Measurements from ENCODE around the gene ELMO3.

ELMO3 gene

DNA sequence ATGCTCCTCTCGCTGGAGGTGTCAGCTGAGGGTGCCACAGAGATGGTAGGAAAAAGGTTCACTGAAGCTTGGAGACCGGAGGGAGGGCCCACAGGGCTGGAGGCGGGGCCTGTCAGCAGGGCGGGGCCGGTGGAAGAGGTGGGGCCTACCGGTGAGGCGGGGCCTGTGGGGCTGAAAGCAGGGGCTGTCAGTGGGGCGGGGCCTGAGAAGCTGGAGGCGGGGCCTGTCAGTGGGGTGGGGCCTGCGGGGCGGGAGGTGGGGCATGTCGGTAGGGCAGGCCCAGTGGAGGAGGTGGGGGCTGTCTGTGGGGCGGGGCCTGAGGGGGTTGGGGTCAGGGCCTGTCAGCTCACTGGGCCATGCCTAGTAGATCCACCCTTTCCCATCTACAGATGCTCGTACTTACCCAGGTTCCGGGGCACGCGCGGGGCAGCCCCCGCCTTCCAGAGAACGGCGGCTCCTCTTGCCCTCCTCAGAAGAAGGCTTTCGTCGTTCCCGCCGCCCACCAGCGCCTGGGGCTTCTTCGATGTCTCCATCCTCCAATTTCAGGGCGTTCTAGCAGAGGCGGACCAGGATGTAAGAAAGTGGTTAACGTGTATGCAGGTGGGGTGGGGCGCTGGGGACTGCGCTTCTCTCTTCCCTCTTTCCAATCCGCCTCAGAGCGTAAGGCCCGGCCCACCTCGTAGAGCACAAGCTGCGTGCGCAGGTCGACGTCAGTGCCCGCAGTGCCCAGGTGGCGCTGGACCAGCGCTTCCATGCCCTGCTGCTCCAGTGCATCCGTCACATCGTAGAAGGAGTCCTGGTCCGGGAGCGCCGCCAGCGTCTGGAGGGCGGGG, 37.8 kb downstream of the ELMO3 start:
- peak overlapping the region; percentile 11 for H3K27ac ChIP-seq
- DNase-seq (ENCODE audit: low read depth, low spot score), result no peak

DNA sequence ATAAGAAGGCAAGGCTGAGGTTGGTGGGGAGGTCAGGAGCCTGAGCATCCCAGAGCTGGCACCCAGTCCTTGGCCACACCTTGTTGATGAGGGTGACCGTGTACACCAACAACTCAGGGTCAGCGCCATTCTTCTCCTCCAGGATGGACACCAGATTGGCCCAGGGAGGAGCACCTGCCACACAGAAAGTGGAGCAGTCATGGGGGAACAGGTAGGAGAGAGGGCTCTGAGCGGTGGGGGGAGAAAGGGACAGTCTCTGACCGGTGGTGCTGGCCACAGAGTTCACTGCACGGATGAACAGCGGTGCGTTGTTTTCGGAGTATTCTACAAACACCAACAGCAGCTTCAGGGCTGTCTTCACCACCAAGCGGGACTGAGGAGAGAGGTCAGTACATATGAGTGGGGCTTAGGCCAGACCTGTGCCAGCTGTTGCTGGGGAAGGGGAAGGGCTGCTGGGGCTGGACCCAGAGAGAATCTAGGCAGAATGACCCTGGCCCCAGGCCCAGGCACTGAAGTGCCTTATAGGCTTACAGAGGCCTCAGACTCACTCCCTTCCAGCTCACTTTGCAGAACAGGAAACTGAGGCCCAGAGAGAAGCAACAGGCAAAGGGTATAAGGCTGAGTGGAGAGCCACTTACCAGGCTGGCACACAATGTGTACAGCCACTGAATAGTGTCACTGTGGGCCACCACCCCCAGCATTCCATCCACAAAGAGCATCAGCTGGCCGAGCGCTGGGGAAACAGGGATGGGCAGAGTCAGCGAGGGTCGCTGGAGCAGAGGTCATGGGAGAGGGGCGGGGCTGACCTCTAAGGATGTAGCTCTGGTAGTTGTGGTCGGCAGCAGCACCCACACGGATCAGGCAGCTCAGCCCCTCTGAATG, 38.7 kb downstream of the ELMO3 start:
- no peak overlapping the region for H3K27ac ChIP-seq

GRCh38 chr16:67238278-67238575, 39.3 kb downstream of the ELMO3 start:
- no peak for DNase-seq (ENCODE audit: low read depth, low spot score)
- no peak overlapping the region for H3K27ac ChIP-seq

More for the DNA sequence above, 38.7 kb downstream of the ELMO3 start:
- DNase-seq (ENCODE audit: low read depth, low spot score), result no peak

DNA sequence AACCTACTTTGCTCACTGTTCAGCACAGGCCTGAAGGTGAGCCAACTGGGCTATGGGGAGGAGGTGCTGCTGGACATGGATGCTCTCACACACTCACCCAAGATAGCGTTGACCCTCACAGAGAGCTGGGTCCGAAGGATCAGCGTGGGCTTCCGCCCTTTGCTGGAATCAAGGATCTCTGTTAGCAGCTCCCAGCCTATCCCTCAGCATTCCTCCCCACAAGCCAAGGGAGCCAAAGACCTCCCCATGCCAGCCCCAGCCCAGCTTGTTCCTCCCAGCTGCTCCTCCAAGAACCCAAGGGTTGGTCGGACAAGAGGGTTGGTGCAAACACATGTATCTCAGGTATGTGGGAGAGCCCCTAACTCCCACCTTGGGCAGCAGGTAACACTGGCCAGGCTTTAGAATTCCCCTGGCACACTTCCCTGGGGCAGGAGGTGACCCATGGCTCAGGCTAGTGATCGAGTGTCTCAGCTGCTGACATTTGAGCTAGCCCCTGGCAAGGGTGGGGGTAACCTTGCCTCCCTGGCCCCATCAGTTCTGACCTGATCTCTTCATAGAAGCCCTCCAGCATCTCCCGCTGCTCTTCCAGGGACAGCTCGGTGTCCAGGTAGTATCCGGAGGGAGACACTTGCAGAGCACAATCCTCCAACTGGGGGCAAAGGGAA, 40.0 kb downstream of the ELMO3 start:
- H3K27ac ChIP-seq, result no peak overlapping the region

GRCh38 chr16:67240506-67240905, 41.6 kb downstream of the ELMO3 start:
- no peak for DNase-seq (ENCODE audit: low read depth, low spot score)
- peak overlapping the region; percentile 95 for H3K27ac ChIP-seq

More for the DNA sequence above, 40.0 kb downstream of the ELMO3 start:
- no peak for DNase-seq (ENCODE audit: low read depth, low spot score)

GRCh38 chr16:67241008-67241900, 42.3 kb downstream of the ELMO3 start:
- no peak for DNase-seq (ENCODE audit: low read depth, low spot score)
- peak overlapping the region; percentile 95 for H3K27ac ChIP-seq

DNA sequence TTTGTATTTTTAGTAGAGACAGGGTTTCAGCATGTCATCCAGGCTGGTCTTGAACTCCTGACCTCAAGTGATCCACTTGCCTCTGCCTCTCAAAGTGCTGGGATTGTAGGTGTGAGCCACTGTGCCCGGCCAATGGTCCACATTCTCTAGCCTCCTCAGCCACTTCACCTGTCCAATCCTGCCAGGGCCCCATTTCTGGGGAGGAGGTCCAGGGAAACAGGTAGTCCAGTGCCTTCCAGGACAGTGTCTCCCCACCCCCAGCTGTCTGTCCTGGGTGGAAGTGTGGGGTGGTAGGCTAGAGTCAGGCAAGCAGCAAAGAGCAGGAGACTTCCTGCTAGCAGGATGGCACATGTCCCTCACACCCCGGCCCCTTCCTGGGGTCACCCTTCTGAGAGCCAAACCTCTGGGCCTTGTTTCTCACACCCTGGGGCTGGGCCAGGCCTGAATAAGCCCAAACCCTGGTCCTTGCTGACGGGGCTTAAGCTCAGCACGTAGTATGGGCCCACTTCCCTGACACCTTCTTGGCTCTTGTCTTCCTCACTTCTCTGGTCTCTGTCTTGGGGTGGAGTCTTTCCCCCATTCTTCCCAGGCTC, 43.3 kb downstream of the ELMO3 start:
- H3K27ac ChIP-seq, result peak overlapping the region; percentile 95
- DNase-seq (ENCODE audit: low read depth, low spot score), result no peak

- H3K27ac ChIP-seq, result peak overlapping the region; percentile 95
- DNase-seq (ENCODE audit: low read depth, low spot score), result no peak
Measured at GRCh38 chr16:67243481-67243880, 44.5 kb downstream of the ELMO3 start.

DNA sequence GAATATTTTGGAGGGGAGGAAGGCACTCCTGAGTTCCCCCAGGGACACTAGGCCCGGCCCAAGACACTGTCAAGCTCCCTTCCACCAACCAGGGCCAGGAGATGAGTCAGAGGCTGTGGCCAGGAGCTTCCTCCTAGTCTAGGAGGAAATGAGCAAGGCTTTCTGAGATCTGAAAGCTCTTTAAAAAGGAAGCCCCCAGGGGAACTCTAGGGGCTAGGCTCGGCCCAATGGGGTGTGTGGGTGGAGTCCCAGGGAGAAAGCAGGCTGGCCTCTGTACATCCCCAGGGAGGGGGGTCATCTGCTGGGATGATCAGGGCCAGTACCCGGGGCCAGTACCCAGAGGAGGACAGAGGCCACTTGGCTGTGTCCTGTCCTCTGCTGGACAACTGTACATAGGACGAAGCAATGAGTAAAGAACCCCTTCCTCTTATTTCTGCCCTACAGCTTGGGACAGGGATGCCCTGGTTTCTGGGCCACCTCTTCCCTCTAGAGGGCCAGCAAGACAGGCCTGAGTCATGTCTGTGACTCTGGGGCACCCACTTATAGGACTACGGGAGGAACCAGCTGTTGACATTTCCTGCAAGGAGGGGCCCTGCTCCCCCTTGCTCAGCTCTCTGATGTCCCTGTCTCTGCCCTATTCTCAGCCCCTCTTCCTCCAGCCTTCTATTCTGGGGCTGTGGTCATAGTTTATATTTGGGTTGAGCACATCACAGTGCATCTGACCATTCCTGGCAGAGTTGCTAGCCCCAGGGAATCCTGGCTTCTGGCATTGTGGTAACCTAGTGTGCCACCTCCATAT, 45.7 kb downstream of the ELMO3 start:
- no peak for DNase-seq (ENCODE audit: low read depth, low spot score)
- H3K27ac ChIP-seq, result peak overlapping the region; percentile 95

DNA sequence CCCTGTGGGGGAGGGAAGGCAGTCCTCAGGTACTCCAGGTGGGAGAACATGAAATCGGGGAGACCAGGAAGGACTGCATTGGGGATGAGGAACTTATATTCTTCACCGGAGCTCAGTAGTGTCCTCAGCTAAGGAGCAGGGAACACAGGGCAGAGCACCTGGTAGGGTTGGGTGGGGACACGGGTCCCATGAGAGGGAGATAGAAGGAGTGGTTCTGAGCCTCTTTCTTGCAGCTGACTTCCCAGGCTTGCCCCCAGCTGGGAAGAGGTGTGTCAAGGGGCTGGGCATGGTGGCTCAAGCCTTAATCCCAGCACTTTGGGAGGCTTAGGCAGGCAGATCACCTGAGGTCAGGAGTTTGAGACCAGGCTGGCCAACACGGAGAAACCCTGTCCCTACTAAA, 46.3 kb downstream of the ELMO3 start:
- no peak for DNase-seq (ENCODE audit: low read depth, low spot score)
- H3K27ac ChIP-seq, result peak overlapping the region; percentile 95

- no peak for DNase-seq (ENCODE audit: low read depth, low spot score)
- H3K27ac ChIP-seq, result peak overlapping the region; percentile 95
Measured at GRCh38 chr16:67245674-67246080, 46.7 kb downstream of the ELMO3 start.

DNA sequence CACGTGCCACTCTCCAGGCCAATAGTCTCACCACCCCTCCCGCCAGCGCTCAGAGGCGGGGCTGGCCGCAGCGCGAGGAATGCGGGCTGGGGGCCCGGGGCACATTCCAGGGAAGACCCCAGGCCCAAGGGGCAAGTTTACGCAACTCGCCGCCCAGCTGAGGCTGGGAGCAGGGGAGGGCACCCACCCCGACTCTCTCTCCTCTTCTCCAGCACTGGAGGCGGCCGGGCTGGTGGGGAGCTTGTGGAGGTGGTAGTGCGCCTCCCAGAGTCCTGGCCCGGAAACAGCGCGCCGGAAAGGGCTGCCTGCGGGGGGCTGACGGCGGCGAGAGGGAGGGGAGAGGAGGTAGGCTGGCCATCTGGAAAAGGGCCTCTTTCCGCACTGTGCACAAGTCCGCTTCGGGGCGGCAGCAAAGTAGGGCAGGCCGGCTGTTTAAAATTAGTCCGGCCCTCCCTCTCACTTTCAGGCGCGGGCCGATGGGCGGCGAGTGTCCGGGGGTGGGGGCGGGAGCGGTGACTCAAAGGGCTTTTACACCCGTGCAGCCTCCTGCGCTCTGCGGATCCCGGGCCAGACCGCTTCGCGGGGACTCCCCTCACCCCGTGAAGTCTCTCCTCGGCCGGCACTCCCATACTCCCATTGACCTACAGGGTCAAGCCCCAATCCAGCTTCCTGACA, 47.3 kb downstream of the ELMO3 start:
- DNase-seq (ENCODE audit: low read depth, low spot score), result no peak

DNA sequence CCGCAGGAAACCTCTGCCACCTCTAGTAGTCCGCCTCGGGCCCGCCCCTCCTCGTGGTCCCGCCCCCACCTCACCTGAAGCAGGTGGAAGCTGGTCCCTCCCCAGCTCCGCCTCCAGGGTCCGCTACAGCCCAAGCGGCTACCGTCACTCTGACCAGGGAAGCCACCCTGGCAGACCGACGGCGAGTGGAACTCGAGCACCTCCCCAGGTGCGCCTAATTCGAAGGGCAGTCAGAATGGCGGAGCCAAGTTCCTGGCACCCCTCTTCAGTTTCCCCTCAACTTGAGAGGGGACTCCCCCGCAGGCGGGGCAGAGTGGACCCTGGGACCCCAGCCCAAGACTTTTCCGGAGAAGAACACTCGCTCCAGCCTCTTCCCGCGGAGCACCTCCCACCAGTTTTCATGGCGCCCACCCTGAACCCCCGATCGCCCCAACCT, 47.8 kb downstream of the ELMO3 start:
- H3K27ac ChIP-seq, result peak overlapping the region; percentile 95
- no peak for DNase-seq (ENCODE audit: low read depth, low spot score)

More for the DNA sequence above, 47.3 kb downstream of the ELMO3 start:
- H3K27ac ChIP-seq, result peak overlapping the region; percentile 95

DNA sequence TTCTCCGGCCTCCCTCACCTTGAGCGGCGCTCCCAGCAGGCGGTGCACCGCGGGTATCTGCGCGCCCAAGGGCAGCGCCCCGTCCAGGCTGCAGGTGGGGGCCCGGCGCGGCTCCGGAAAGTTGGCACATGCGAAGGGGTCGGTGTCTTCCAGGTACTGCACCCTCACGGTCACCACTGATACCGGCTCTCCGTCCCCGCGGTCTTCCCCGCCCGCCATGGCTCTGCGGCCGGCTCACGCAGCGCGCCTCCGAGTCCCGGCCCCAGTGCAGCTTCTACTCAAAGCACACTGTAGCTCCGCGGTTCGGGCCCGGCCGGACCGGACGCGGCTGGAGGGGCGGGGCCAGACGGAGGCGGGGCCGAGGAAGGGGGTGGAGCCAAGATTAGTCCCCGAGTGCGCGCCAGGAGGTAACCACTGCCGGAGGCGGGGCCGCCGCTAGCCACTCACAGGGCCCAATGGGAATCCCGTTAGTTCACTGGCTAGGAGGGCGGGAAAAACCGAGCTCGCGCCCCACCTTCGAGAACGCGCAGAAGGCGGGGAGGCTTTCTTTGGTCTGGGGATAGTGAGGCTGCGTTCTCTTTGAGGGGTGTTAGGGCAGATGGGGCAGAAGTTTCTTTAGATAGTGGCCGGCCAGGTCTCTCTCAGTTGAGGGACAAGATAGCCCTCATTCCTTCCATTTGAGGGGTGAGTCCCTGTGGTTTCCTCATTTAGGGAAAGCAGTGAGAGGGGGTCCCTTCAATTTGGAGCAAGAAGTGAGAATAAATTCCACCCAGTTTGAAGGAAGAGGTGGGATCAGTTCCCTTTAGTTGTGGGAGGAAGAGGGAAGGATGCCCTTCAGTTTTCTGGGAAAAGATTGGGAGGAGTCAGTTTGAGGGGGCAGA, 48.5 kb downstream of the ELMO3 start, which contains the start of gene FHOD1:
FHOD1 (minus strand) TSS at position 290 of the 881 bp plus-strand sequence; CDS start at position 219, 71 bp downstream.
- peak within 1 kb of the TSS; percentile 95 for H3K27ac ChIP-seq
- DNase-seq (ENCODE audit: low read depth, low spot score), result no peak

- no peak for DNase-seq (ENCODE audit: low read depth, low spot score)
- no peak overlapping the region for H3K27ac ChIP-seq
Measured at GRCh38 chr16:67248073-67248400, 49.1 kb downstream of the ELMO3 start.

- DNase-seq (ENCODE audit: low read depth, low spot score), result no peak
- no peak within 1 kb of the TSS for H3K27ac ChIP-seq
Measured at GRCh38 chr16:67248401-67249177, 49.7 kb downstream of the ELMO3 start, which contains the start of gene SLC9A5. TSS of gene SLC9A5 (plus strand) at chr16:67248979. CDS start at chr16:67249015, 36 bp downstream.
